T-helper 9 cell (primary cell): Measurements from ENCODE around the gene RARG.
A peak's percentile ranks its signal among the peaks of the same experiment; 100 is the strongest.
"Not testable (repeated sequence)": the region's sequence is repeated elsewhere in the genome, so short reads cannot be mapped to it uniquely, and the experiment has no call there.

ENCODE experiments used
- DNase-seq: peaks from one replicate; pipeline ENCODE4 v3.0.0-alpha.2; 2020

Gene RARG

GRCh38 chr12:53190108-53190729 is 41.8 kb downstream of the RARG start:
- DNase-seq, result no peak

GRCh38 chr12:53187145-53187899 is 44.7 kb downstream of the RARG start:
- DNase-seq, result no peak

- no peak for DNase-seq
Measured at GRCh38 chr12:53186745-53187144, 45.3 kb downstream of the RARG start.

GRCh38 chr12:53185582-53186153 is 46.3 kb downstream of the RARG start:
- no peak for DNase-seq

GRCh38 chr12:53184828-53185227 is 47.2 kb downstream of the RARG start:
- no peak for DNase-seq

GRCh38 chr12:53182903-53183302 is 49.1 kb downstream of the RARG start:
- DNase-seq, result no peak

GRCh38 chr12:53181935-53182334 is 50.1 kb downstream of the RARG start:
- no peak for DNase-seq

- peak; percentile 67 for DNase-seq
Measured at GRCh38 chr12:53180931-53181645, 50.9 kb downstream of the RARG start.

- DNase-seq, result peak; percentile 94
Measured at GRCh38 chr12:53180220-53180930, 51.6 kb downstream of the RARG start, which contains the start of the genes CSAD and ZNF740. TSS of gene CSAD (minus strand) at chr12:53180925. CDS start at chr12:53173470, 7,455 bp downstream. TSS of gene ZNF740 (plus strand) at chr12:53180722. CDS start at chr12:53181984, 1,262 bp downstream.

GRCh38 chr12:53179687-53180219 is 52.3 kb downstream of the RARG start:
- DNase-seq, result no peak

GRCh38 chr12:53178803-53179202 is 53.2 kb downstream of the RARG start:
- DNase-seq, result not testable (repeated sequence)

GRCh38 chr12:53177447-53177846 is 54.6 kb downstream of the RARG start:
- DNase-seq, result not testable (repeated sequence)

GRCh38 chr12:53176750-53177149 is 55.3 kb downstream of the RARG start:
- no peak for DNase-seq

GRCh38 chr12:53174881-53175491 is 57.0 kb downstream of the RARG start:
- no peak for DNase-seq

- DNase-seq, result no peak
Measured at GRCh38 chr12:53173085-53173715, 58.8 kb downstream of the RARG start.

GRCh38 chr12:53172352-53172751 is 59.7 kb downstream of the RARG start:
- no peak for DNase-seq

- DNase-seq, result no peak
Measured at GRCh38 chr12:53171725-53172329, 60.2 kb downstream of the RARG start.

- DNase-seq, result no peak
Measured at GRCh38 chr12:53170876-53171724, 60.9 kb downstream of the RARG start.

- no peak for DNase-seq
Measured at GRCh38 chr12:53170215-53170614, 61.8 kb downstream of the RARG start.

GRCh38 chr12:53169644-53170043 is 62.4 kb downstream of the RARG start:
- DNase-seq, result no peak
